Endothelial cell of umbilical vein (primary cell): ENCODE data around the gene AHRR. TPM values are rescaled to one million over a fixed set of nuclear protein-coding genes. Genes with fewer than 3 reads are reported as not detected.
A peak's percentile ranks its signal among the peaks of the same experiment; 100 is the strongest.

ENCODE experiments used
- BruUV-seq: library from RNA; stranded (reverse); fragments of 400-500 nt; replicated peaks from 2 replicates; lab custom pipeline; 2021; lab: Mats Ljungman, UMichigan
- CTCF ChIA-PET: fragments of 300-600, 350-600 bp; sonication (Branson Sonifier 250); formaldehyde crosslinking; loops from one replicate; lab custom pipeline; 2021; ENCODE audit warnings: antibody characterized with exemption, inconsistent platforms; lab: Charles Lee
- POLR2A ChIA-PET: fragments of 300-600, 350-600 bp; sonication (Branson Sonifier 250); formaldehyde crosslinking; loops from one replicate; lab custom pipeline; 2021; ENCODE audit warnings: antibody characterized with exemption, inconsistent platforms; lab: Charles Lee
- DNase-seq: peaks from one replicate; pipeline ENCODE4 v3.0.0-alpha.2; 2011; ENCODE audit warnings: low read depth, low spot score
- FAIRE-seq: peaks from 2 replicates; lab custom pipeline; 2011; peaks lifted over from hg19 to GRCh38; lab: Jason Lieb, UNC
- H2AFZ ChIP-seq: 2 replicates; pipeline ENCODE4 v1.6.0; 2012; ENCODE audit warnings: low read depth, low read length, control low read depth, inconsistent platforms
- H3K27ac ChIP-seq: 2 replicates; pipeline ENCODE4 v1.5.1; 2011; ENCODE audit warnings: low read depth, mild to moderate bottlenecking, control low read depth, low read length, moderate library complexity; ENCODE audit not compliant: insufficient read depth
- H3K27me3 ChIP-seq, 2 experiments: 2 replicates each; pipeline versions ENCODE4 v1.6.0 to v1.6.1; 2011; ENCODE audit warnings: low read length in 2 of 2, mixed read lengths in 1 of 2; ENCODE audit not compliant: control insufficient read depth in 2 of 2, insufficient read depth in 2 of 2
- H3K36me3 ChIP-seq, 2 experiments: 2 replicates in 1 of 2; 3 replicates in 1 of 2; pipeline ENCODE4 v1.5.1; 2011; ENCODE audit warnings: low read length in 2 of 2, mild to moderate bottlenecking in 1 of 2, moderate library complexity in 1 of 2; ENCODE audit not compliant: control insufficient read depth in 2 of 2, insufficient read depth in 2 of 2; ENCODE audit errors: extremely low read depth in 1 of 2
- H3K4me1 ChIP-seq: 3 replicates; pipeline ENCODE4 v1.5.1; 2011; ENCODE audit warnings: mild to moderate bottlenecking, low read length; ENCODE audit not compliant: control insufficient read depth, insufficient read depth; ENCODE audit errors: extremely low read depth
- H3K4me2 ChIP-seq: 2 replicates; pipeline ENCODE4 v1.6.1; 2011; ENCODE audit warnings: low read length, control low read depth, mixed read lengths; ENCODE audit not compliant: insufficient read depth
- H3K4me3 ChIP-seq, 3 experiments: fragments of 200-600 bp in 1 of 3; sonication (generic), shearing (Covaris generic) in 1 of 3; replicated peaks in 1 of 3; 2 replicates each; pipeline ENCODE4 v1.5.1; 2011 to 2016; ENCODE audit warnings: control low read depth in 3 of 3, low read length in 3 of 3, mild to moderate bottlenecking in 2 of 3, inconsistent platforms in 1 of 3, low read depth in 1 of 3, moderate library complexity in 1 of 3; ENCODE audit not compliant: insufficient read depth in 1 of 3
- H3K79me2 ChIP-seq: 2 replicates; pipeline ENCODE4 v1.6.0; 2012; ENCODE audit warnings: low read length, inconsistent platforms; ENCODE audit not compliant: control insufficient read depth, insufficient read depth
- H3K9ac ChIP-seq: replicated peaks from 2 replicates; pipeline ENCODE3; 2011; ENCODE audit warnings: low read length, control low read depth; ENCODE audit not compliant: insufficient read depth; ENCODE audit errors: extremely low read depth
- H3K9me1 ChIP-seq: replicated peaks from 3 replicates; pipeline ENCODE4 v1.6.0; 2011; ENCODE audit warnings: mild to moderate bottlenecking, low read length; ENCODE audit not compliant: control insufficient read depth, insufficient read depth; ENCODE audit errors: extremely low read depth
- H3K9me3 ChIP-seq: replicated peaks from 2 replicates; pipeline ENCODE4 v1.5.1; 2012; ENCODE audit warnings: low read length, inconsistent platforms; ENCODE audit not compliant: control insufficient read depth, insufficient read depth
- H4K20me1 ChIP-seq: replicated peaks from 2 replicates; pipeline ENCODE3; 2011; ENCODE audit warnings: mild to moderate bottlenecking, low read length; ENCODE audit not compliant: control insufficient read depth, insufficient read depth; ENCODE audit errors: extremely low read depth
- CTCF ChIP-seq, 2 donors: IDR thresholded peaks; 1 replicate in 1 of 2; 2 replicates in 1 of 2; pipeline ENCODE4 v1.5.1; 2011; ENCODE audit warnings: low read length in 2 of 2, mild to moderate bottlenecking in 2 of 2, moderate library complexity in 2 of 2, control low read depth in 1 of 2, inconsistent platforms in 1 of 2, low read depth in 1 of 2; ENCODE audit not compliant: insufficient read depth in 1 of 2; ENCODE audit errors: extremely low read depth in 1 of 2
- EZH2 ChIP-seq: IDR thresholded peaks from 2 replicates; pipeline ENCODE4 v1.6.1; 2012; ENCODE audit warnings: borderline replicate concordance, low read depth, mild to moderate bottlenecking, moderate library complexity, low read length, inconsistent platforms; ENCODE audit not compliant: severe bottlenecking
- FOS ChIP-seq: IDR thresholded peaks from 2 replicates; pipeline ENCODE4 v1.6.1; 2011; ENCODE audit warnings: mild to moderate bottlenecking, low read length, moderate library complexity, borderline replicate concordance; ENCODE audit not compliant: insufficient read depth
- GATA2 ChIP-seq: IDR thresholded peaks from 2 replicates; pipeline ENCODE4 v1.7.0; 2011; ENCODE audit warnings: low read depth, mild to moderate bottlenecking, moderate library complexity, mixed read lengths, low read length; ENCODE audit not compliant: insufficient read length, insufficient read depth
- JUN ChIP-seq: IDR thresholded peaks from 2 replicates; pipeline ENCODE4 v1.6.1; 2011; ENCODE audit warnings: borderline replicate concordance, low read depth; ENCODE audit not compliant: insufficient read length, insufficient read depth
- MYC ChIP-seq: IDR thresholded peaks from one replicate; pipeline ENCODE4 v1.6.1; 2011; ENCODE audit warnings: mild to moderate bottlenecking, low read depth, low read length
- POLR2AphosphoS5 ChIP-seq: IDR thresholded peaks from 2 replicates; pipeline ENCODE4 v1.6.1; 2012; ENCODE audit warnings: low read depth, mild to moderate bottlenecking, control low read depth, low read length, moderate library complexity; ENCODE audit not compliant: insufficient read depth
- dilution Hi-C: fragments of 300-500 bp; cut with MboI; formaldehyde crosslinking; loops from one replicate; pipeline ENCODE4 v1.15.0; 2019; ENCODE audit warnings: low sequenced_read_pairs; ENCODE audit not compliant: extremely low pct_ligation_motif_present
- intact Hi-C: fragments of 100-400 bp; cut with micrococcal nuclease; formaldehyde crosslinking; loops from one replicate; pipeline ENCODE4 v1.10.0; 2022
- polyA plus RNA-seq, 4 experiments: library from polyadenylated mRNA; depleted of rRNA in 3 of 4; stranded (reverse) in 3 of 4; unstranded in 1 of 4; fragments of >200 nt; gene quantifications; 2 replicates each; pipeline versions ENCODE4 v1.2.1 to v1.2.3, GENCODE V29; 2011 to 2012; ENCODE audit warnings: missing spikeins in 1 of 4
- total RNA-seq: library from RNA; stranded (reverse); gene quantifications from 2 replicates; pipeline ENCODE4 v1.2.3, GENCODE V29; 2021
- TF ChIP-seq, protein P1 (sequence below): IDR thresholded peaks from 2 replicates; pipeline ENCODE4 v1.6.1; 2011; ENCODE audit not compliant: insufficient read depth, insufficient read length

AHRR gene
- total and polyA plus RNA-seq, 2 donors (not counting 3 experiments of a cell fraction or from before 2014, with no cell fraction given): 3.1 to 7.3 TPM

- H3K36me3 ChIP-seq: peaks cover 0 to 23% of the 10 kb centered on the region in 2 experiments
- dilution Hi-C loops (no loop called here), intact Hi-C loops (no loop called here)
- FAIRE-seq (no peak), DNase-seq (no peak)
- H3K79me2 ChIP-seq: peaks cover 18% of the 10 kb centered on the region
- no peak overlapping the region for H3K4me2 ChIP-seq
- TF ChIP-seq FOS (no peak), MYC (no peak), JUN (no peak)
- no peaks in the 10 kb centered on the region for H4K20me1 ChIP-seq
- no peak overlapping the region for H3K27ac ChIP-seq
- no peaks in the 10 kb centered on the region for H3K9me3 ChIP-seq
- H3K27me3 ChIP-seq: no peaks in the 10 kb centered on the region
- no peak overlapping the region for H2AFZ ChIP-seq
- ChIA-PET POLR2A (no interaction called here), CTCF (interaction anchor here (0.8 to 1.2 kb wide), 5 partner anchors 9 to 120 kb away, joined by 3 to 6 read pairs (median 3); partner anchors contain the start of gene AHRR)
- H3K4me3 ChIP-seq: no peak overlapping the region
- H3K4me1 ChIP-seq: peaks cover 17% of the 10 kb centered on the region
- no TSS peak for BruUV-seq
- no peak overlapping the region for H3K9ac ChIP-seq
- H3K9me1 ChIP-seq: no peaks in the 10 kb centered on the region
Observed at GRCh38 chr5:307794-308579, 13.5 kb upstream of the AHRR start.

GRCh38 chr5:308672-309271 lies 12.7 kb upstream of the AHRR start:
- TF ChIP-seq MYC (no peak), EZH2 (no peak), GATA2 (no peak), JUN (no peak), POLR2AphosphoS5 (no peak), CTCF (IDR thresholded peaks at IDR 0.05; ENCODE audit: extremely low read depth in 1 of 2, insufficient read depth in 1 of 2, low read depth in 1 of 2, low read length in 2 of 2) (peak; percentile 14 to 17)
- TF ChIP-seq, protein P1, sequence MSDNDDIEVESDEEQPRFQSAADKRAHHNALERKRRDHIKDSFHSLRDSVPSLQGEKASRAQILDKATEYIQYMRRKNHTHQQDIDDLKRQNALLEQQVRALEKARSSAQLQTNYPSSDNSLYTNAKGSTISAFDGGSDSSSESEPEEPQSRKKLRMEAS: no peak
- no peak overlapping the region for H3K4me3 ChIP-seq
- H4K20me1 ChIP-seq: no peaks in the 10 kb centered on the region
- POLR2A ChIA-PET: no interaction called here
- H3K27me3 ChIP-seq: no peaks in the 10 kb centered on the region
- no peaks in the 10 kb centered on the region for H3K9me1 ChIP-seq
- peaks cover 16% of the 10 kb centered on the region for H3K79me2 ChIP-seq
- H3K4me1 ChIP-seq: peaks cover 17% of the 10 kb centered on the region
- FAIRE-seq: no peak
- H3K27ac ChIP-seq: no peak overlapping the region
- BruUV-seq: no TSS peak
- peaks cover 0 to 26% of the 10 kb centered on the region in 2 experiments for H3K36me3 ChIP-seq
- intact Hi-C loops: no loop called here
- no peak overlapping the region for H3K9ac ChIP-seq
- H2AFZ ChIP-seq: no peak overlapping the region
- DNase-seq: no peak
- no peaks in the 10 kb centered on the region for H3K9me3 ChIP-seq
- H3K4me2 ChIP-seq: no peak overlapping the region
- dilution Hi-C loops: no loop called here
- CTCF ChIA-PET: interaction anchor here (0.8 to 1.2 kb wide), 5 partner anchors 9 to 121 kb away, joined by 3 to 6 read pairs (median 3); partner anchors contain the start of gene AHRR
